ENCODE data around the gene SLC44A5.
"Not testable (repeated sequence)": the region's sequence is repeated elsewhere in the genome, so short reads cannot be mapped to it uniquely, and the experiment has no call there.

Gene SLC44A5

DNA sequence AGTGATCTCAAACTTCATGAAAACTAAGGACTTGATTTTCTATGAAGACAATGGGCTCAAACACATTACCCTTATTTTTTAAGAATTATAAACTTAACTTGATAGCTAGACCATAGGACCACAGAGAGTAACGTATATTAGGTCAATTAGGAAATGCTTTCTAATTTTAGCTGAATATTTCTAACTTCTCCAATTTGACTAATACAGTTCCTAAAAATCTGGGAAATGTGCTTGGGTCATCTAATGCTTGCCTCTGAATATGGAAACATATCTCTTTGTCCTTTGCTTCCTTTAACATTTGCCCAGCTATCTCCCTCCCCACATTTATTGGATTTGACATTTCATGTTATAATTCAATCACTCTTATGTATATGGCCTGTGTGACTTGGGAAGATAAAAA, 335.3 kb downstream of the SLC44A5 start:
- DNase-seq (ENCODE audit: low read depth in 3 of 3), result no peak

GRCh38 chr1:75274920-75275506, 335.9 kb downstream of the SLC44A5 start:
- no peak for DNase-seq (ENCODE audit: low read depth in 3 of 3)

DNA sequence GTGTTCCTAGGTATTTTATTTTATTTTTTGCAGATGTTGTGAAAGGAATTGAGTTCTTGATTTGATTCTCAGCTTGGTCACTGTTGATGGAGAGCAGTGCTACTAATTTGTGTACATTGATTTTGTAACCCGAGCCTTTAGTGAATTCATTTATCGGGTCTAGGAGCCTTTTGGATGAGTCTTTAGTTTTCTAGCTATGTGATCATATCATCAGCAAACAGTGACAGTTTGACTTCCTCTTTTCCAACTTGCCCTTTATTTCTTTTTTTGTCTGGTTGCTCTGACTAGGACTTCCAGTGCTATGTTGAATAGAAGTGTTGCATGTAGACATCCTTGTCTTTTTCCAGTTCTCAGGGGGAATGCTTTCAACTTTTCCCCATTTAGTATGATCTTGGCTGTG, 337.8 kb downstream of the SLC44A5 start:
- no peak for DNase-seq (ENCODE audit: low read depth in 3 of 3)

- DNase-seq (ENCODE audit: low read depth in 3 of 3), result no peak
These were observed 345.1 kb downstream of the SLC44A5 start for GRCh38 chr1:75265792-75266191.

GRCh38 chr1:75264112-75264511, 346.8 kb downstream of the SLC44A5 start:
- no peak for DNase-seq (ENCODE audit: low read depth in 3 of 3)

DNA sequence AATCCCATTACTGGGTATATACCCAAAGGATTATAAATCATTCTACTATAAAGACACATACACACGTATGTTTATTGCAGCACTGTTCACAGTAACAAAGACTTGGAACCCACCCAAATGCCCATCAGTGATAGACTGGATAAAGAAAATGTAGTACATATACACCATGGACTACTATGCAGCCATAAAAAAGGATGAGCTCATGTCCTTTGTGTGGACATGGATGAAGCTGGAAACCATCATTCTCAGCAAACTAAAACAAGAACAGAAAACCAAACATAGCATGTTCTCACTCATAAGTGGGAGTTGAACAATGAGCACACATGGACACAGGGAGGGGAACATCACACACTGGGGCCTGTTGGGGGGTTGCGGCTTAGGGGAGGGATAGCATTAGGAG, 347.3 kb downstream of the SLC44A5 start:
- not testable (repeated sequence) for DNase-seq (ENCODE audit: low read depth in 3 of 3)

- DNase-seq (ENCODE audit: low read depth in 3 of 3), result not testable (repeated sequence)
These were observed 349.0 kb downstream of the SLC44A5 start for GRCh38 chr1:75261946-75262345.

GRCh38 chr1:75258351-75258750, 352.6 kb downstream of the SLC44A5 start:
- DNase-seq (ENCODE audit: low read depth in 3 of 3), result no peak

- DNase-seq (ENCODE audit: low read depth in 3 of 3), result no peak
These were observed 353.5 kb downstream of the SLC44A5 start for GRCh38 chr1:75257424-75257823.

DNA sequence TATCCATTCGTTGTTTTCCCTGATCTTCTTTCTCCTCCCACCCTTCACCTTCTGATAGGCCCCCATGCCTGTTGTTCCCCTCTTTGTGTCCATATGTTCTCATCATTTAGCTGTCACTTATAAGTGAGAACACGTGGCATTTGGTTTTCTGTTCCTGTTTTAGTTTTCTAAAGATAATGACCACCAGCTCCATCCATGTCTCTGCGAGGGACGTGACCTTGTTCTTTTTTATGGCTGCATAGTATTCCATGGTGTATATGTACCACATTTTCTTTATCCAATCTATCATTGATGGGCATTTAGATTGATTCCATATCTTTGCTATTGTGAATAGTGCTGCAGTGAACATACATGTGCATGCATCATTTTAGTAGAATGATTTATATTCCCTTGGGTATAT, 360.8 kb downstream of the SLC44A5 start:
- not testable (repeated sequence) for DNase-seq (ENCODE audit: low read depth in 3 of 3)

- no peak for DNase-seq (ENCODE audit: low read depth in 3 of 3)
These were observed 365.7 kb downstream of the SLC44A5 start for GRCh38 chr1:75245239-75245638.

DNA sequence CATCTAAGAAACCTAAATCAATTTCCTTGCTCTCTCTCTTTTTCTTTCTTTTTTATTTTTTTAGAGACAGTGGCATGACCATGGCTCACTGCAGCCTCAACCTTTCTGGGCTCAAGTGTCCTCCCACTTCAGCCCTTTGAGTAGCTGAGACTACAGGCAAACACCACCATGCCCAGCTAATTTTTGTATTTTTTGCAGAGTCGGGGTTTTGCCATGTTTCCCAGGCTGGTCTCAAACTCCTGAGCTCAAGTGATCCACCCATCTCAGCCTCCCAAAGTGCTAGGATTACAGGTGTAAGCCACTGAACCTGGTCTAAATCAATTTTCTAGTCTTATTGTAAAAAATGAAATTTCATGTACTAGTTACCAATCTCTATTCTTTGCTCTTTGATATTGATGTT, 367.8 kb downstream of the SLC44A5 start:
- DNase-seq (ENCODE audit: low read depth in 3 of 3), result no peak

GRCh38 chr1:75237316-75237715, 373.6 kb downstream of the SLC44A5 start:
- DNase-seq (ENCODE audit: low read depth in 3 of 3), result no peak

DNA sequence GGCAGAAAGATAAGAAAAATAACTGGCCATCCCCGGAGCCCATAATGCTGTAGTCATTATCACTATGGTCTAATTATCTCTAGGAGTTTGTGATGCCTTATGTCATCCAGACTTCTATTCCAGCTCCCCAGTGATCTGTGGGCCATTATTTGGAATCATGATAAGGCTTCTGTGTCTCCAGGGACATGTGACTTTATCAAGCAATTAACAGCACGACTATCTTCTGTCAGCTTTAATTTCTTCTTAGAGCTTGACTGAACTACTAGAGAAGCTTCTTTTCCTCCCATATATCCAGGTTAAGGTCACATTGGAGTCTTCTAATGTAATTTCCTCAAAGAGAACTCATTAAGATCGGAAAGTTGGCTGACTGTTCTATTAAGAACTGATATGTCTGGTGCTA, 376.4 kb downstream of the SLC44A5 start:
- DNase-seq (ENCODE audit: low read depth in 3 of 3), result no peak

DNA sequence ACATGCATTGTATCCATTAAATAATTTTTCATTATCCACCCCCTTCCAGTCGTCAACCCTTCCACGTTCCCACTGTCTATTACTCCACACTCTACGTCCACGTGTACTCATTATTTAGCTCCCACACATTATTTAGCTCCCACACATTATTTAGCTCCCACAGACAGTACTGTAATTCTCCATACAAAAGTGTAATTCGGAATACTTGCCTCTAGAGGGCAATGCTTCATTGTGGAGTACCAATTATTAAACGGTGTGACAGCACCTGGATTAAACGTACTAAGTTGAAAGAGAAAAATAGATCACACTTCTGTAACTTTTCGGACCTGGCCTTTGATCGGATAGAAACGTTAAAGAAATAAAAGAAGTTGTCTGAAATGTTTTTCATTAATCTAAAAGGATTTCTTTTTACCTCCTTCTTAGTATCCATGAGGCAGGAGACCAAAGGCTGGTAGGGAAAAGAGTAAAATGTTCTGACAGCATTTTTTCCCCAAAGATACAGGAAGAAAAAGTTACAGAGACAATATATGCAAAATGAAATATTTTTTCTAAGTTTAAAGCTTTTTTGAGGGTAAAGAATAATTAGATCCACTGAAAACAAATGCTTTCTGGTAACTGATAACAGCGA, 377.5 kb downstream of the SLC44A5 start:
- DNase-seq (ENCODE audit: low read depth in 3 of 3), result no peak

DNA sequence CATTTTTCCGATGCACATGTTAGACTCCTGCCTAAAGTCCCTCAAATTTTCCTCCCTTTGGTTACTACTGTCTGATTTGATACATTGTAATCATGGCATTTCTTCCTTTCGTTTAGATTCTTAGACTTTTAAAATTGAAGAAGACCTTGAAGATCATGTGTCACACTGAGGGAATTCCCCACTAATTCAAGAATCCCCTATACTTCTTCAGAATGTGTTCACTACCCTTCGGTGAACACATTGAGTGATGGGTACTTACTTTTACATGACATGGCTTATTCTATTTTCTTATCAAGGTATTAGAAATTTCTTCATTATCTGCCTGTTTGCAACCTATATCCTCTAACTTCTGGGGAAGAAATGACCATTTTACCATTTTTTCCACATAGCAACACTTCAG, 390.8 kb downstream of the SLC44A5 start:
- DNase-seq (ENCODE audit: low read depth in 3 of 3), result no peak

GRCh38 chr1:75214017-75214416, 396.9 kb downstream of the SLC44A5 start:
- DNase-seq (ENCODE audit: low read depth in 3 of 3), result no peak

GRCh38 chr1:75211648-75212047, 399.3 kb downstream of the SLC44A5 start:
- DNase-seq (ENCODE audit: low read depth in 3 of 3), result no peak

GRCh38 chr1:75208862-75209261, 402.1 kb downstream of the SLC44A5 start:
- no peak for DNase-seq (ENCODE audit: low read depth in 3 of 3)

DNA sequence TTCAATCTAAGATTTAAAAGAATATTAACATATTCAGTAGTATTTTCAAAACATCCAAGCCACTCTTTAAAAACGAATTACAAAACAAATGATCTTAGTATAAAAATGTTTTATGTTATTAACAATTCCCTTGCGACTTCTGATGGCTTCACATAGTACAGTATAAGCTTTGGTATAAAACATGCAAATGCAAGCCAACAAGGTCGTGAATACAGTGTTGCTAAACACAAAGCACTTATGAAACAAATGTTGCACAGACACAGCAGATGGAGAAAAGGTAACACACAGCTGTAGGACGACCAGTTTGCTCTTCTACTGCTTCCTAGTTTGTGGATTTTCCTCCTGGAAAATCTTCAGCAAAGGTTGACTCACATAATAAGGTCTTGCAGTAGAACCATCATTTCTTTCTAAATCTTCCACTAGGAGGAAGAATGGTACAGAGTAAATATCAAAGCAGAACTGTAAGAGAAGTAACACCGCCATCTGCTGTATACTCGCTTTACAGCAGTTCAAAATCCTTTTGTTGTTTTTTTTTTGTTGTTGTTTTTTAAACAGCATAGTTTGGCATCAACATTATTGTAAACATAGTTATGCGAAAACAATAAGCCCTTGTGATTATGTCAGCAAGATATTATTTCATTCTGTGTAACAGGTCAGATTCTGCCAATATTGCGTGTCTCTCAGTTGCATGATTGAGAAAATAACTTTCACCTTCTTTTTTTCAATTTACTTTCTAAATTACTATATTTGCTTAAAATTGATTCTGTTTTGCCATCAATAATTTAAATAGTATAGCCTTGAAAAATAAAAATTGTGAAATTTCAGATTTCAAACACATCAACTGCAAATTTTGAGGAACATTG, 407.3 kb downstream of the SLC44A5 start:
- DNase-seq (ENCODE audit: low read depth in 3 of 3), result no peak

- no peak for DNase-seq (ENCODE audit: low read depth in 3 of 3)
These were observed 408.2 kb downstream of the SLC44A5 start for GRCh38 chr1:75202751-75203150.

DNA sequence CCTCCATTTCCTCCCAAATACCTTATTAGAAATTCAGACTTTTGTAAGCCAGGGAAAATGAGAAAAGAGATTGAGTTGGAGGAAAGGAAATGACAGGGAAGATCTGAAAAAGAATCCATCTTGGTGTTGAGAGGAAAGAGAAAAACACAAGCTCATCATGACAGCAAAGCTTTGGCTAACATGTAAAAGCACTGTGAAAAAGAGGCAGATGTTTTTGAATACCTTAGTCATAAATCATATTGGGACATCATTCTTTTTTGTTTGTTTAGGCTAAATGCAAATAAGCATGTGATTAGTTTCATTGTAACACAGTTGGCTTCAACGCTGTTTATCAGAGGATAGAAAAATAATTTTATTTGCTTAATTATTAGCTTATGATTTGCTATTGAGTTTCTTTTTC, 412.2 kb downstream of the SLC44A5 start:
- no peak for DNase-seq (ENCODE audit: low read depth in 3 of 3)

GRCh38 chr1:75198163-75198562, 412.8 kb downstream of the SLC44A5 start:
- DNase-seq (ENCODE audit: low read depth in 3 of 3), result no peak

Data from stimulated activated CD4-positive, alpha-beta T cell treated with anti-CD3 and anti-CD28 coated beads, TNF-alpha, amount 100 ng/mL, for 4 hours (primary cell).